H1 (cell line): Measurements from ENCODE around the gene CREB1. TPM values are rescaled to one million over a fixed set of nuclear protein-coding genes. Genes with fewer than 3 reads are reported as not detected.

Experiments used
- CTCF ChIA-PET: fragments of 300-600 bp; sonication (Branson Sonifier 250); formaldehyde crosslinking; loops from one replicate; lab custom pipeline; 2021; ENCODE audit not compliant: partially characterized antibody; lab: Charles Lee
- POLR2A ChIA-PET: fragments of 300-600 bp; sonication (Branson Sonifier 250); formaldehyde crosslinking; loops from one replicate; lab custom pipeline; 2021; ENCODE audit warnings: inconsistent platforms; ENCODE audit not compliant: partially characterized antibody; lab: Charles Lee
- DNase-seq, 2 experiments: peaks; one replicate each; pipeline versions ENCODE4 v3.0.0 to v3.0.0-alpha.2; 2010 to 2022; ENCODE audit warnings: low spot score in 2 of 2, low read depth in 1 of 2, mixed read lengths in 1 of 2
- FAIRE-seq: peaks from 2 replicates; lab custom pipeline; 2011; peaks lifted over from hg19 to GRCh38; lab: Jason Lieb, UNC
- H2AFZ ChIP-seq: 2 replicates; pipeline ENCODE4 v1.8.1; 2012; ENCODE audit warnings: low read length, inconsistent platforms
- H2AK5ac ChIP-seq: 2 replicates; pipeline ENCODE4 v1.6.1; 2013; ENCODE audit warnings: low read depth, low read length
- H2BK120ac ChIP-seq: replicated peaks from 2 replicates; pipeline ENCODE3; 2013; ENCODE audit warnings: low read depth, low read length, inconsistent platforms
- H2BK12ac ChIP-seq: 2 replicates; pipeline ENCODE4 v1.6.1; 2013; ENCODE audit warnings: low read depth, low read length
- H2BK15ac ChIP-seq: 2 replicates; pipeline ENCODE4 v1.6.1; 2013; ENCODE audit warnings: low read length
- H2BK20ac ChIP-seq: 2 replicates; pipeline ENCODE4 v1.6.1; 2013; ENCODE audit warnings: low read length
- H2BK5ac ChIP-seq: 2 replicates; pipeline ENCODE4 v1.6.1; 2013; ENCODE audit warnings: low read depth, low read length
- H3K14ac ChIP-seq: 2 replicates; pipeline ENCODE4 v1.6.1; 2013; ENCODE audit warnings: inconsistent platforms; ENCODE audit not compliant: insufficient read length
- H3K18ac ChIP-seq: 2 replicates; pipeline ENCODE4 v1.6.1; 2013; ENCODE audit warnings: low read length; ENCODE audit errors: extremely low read depth
- H3K23ac ChIP-seq: 2 replicates; pipeline ENCODE4 v1.6.1; 2013; ENCODE audit warnings: inconsistent platforms; ENCODE audit not compliant: insufficient read length
- H3K23me2 ChIP-seq: 2 replicates; pipeline ENCODE4 v1.6.1; 2013; ENCODE audit warnings: low read depth, low read length
- H3K27ac ChIP-seq: 2 replicates; pipeline ENCODE4 v1.6.1; 2011; ENCODE audit warnings: low read depth, low read length, inconsistent platforms
- H3K27me3 ChIP-seq, 4 experiments: replicated peaks in 1 of 4; 1 replicate in 1 of 4; 2 replicates in 3 of 4; pipeline versions ENCODE4 v1.6.1 to v1.8.1; 2011 to 2013; ENCODE audit warnings: low read length in 3 of 4, mild to moderate bottlenecking in 3 of 4, inconsistent platforms in 2 of 4, mixed read lengths in 2 of 4, moderate library complexity in 1 of 4; ENCODE audit not compliant: control insufficient read depth in 3 of 4, insufficient read depth in 3 of 4; ENCODE audit errors: extremely low read depth in 1 of 4
- H3K36me3 ChIP-seq, 4 experiments: 2 replicates each; pipeline versions ENCODE4 v1.6.1 to v1.8.1; 2011 to 2013; ENCODE audit warnings: mild to moderate bottlenecking in 4 of 4, low read length in 3 of 4, moderate library complexity in 2 of 4, control low read depth in 1 of 4, inconsistent platforms in 1 of 4; ENCODE audit not compliant: insufficient read depth in 4 of 4, control insufficient read depth in 2 of 4
- H3K4ac ChIP-seq: replicated peaks from 2 replicates; pipeline ENCODE3; 2013; ENCODE audit warnings: low read length, low read depth, mixed read lengths, inconsistent platforms; ENCODE audit not compliant: insufficient read length
- H3K4me1 ChIP-seq, 4 experiments: replicated peaks in 1 of 4; 1 replicate in 1 of 4; 2 replicates in 3 of 4; pipeline versions ENCODE4 v1.6.1 to v1.8.1; 2011 to 2013; ENCODE audit warnings: low read length in 3 of 4, inconsistent platforms in 2 of 4, mixed read lengths in 1 of 4; ENCODE audit not compliant: insufficient read depth in 4 of 4, control insufficient read depth in 3 of 4
- H3K4me2 ChIP-seq, 2 experiments: 2 replicates each; pipeline versions ENCODE4 v1.6.1 to v1.8.1; 2011 to 2013; ENCODE audit warnings: low read depth in 2 of 2, low read length in 2 of 2, control low read depth in 1 of 2, inconsistent platforms in 1 of 2, mild to moderate bottlenecking in 1 of 2; ENCODE audit not compliant: insufficient read depth in 1 of 2
- H3K4me3 ChIP-seq, 4 experiments: fragments of 200-600, 300-600 bp in 1 of 4; sonication (generic), shearing (Covaris generic), sonication (Bioruptor Twin) in 1 of 4; 2 replicates each; pipeline versions ENCODE4 v1.5.1 to v1.8.1; 2011 to 2016; ENCODE audit warnings: low read length in 4 of 4, low read depth in 3 of 4, control low read depth in 2 of 4, inconsistent platforms in 2 of 4, mild to moderate bottlenecking in 2 of 4, mixed read lengths in 1 of 4, moderate library complexity in 1 of 4; ENCODE audit not compliant: insufficient read depth in 2 of 4; ENCODE audit errors: extremely low read depth in 1 of 4
- H3K56ac ChIP-seq: replicated peaks from 2 replicates; pipeline ENCODE3; 2013; ENCODE audit warnings: low read depth, mild to moderate bottlenecking, mixed read lengths, low read length, inconsistent platforms; ENCODE audit not compliant: insufficient read length
- H3K79me1 ChIP-seq: 2 replicates; pipeline ENCODE4 v1.6.1; 2013; ENCODE audit warnings: low read depth, low read length, control low read depth
- H3K79me2 ChIP-seq, 2 experiments: 2 replicates each; pipeline versions ENCODE4 v1.6.1 to v1.8.1; 2012 to 2013; ENCODE audit warnings: low read length in 2 of 2, mild to moderate bottlenecking in 2 of 2, inconsistent platforms in 1 of 2; ENCODE audit not compliant: insufficient read depth in 2 of 2, control insufficient read depth in 1 of 2
- H3K9ac ChIP-seq, 4 experiments: replicated peaks in 1 of 4; 1 replicate in 1 of 4; 2 replicates in 3 of 4; pipeline versions ENCODE4 v1.6.1 to v1.8.1; 2011 to 2013; ENCODE audit warnings: low read depth in 3 of 4, low read length in 3 of 4, control low read depth in 2 of 4, mild to moderate bottlenecking in 2 of 4, moderate library complexity in 2 of 4, inconsistent platforms in 1 of 4; ENCODE audit errors: extremely low read depth in 1 of 4
- H3K9me3 ChIP-seq, 2 experiments: 2 replicates each; pipeline versions ENCODE4 v1.6.1 to v1.8.1; 2012 to 2013; ENCODE audit warnings: mild to moderate bottlenecking in 2 of 2, moderate library complexity in 2 of 2, control low read depth in 1 of 2, inconsistent platforms in 1 of 2, low read depth in 1 of 2, low read length in 1 of 2, mixed read lengths in 1 of 2; ENCODE audit not compliant: insufficient read depth in 2 of 2
- H4K20me1 ChIP-seq, 2 experiments: replicated peaks in 1 of 2; 2 replicates each; pipeline versions ENCODE3 to v1.8.1; 2011 to 2013; ENCODE audit warnings: inconsistent platforms in 2 of 2, low read length in 2 of 2, mild to moderate bottlenecking in 1 of 2; ENCODE audit not compliant: insufficient read depth in 2 of 2, control insufficient read depth in 1 of 2
- H4K5ac ChIP-seq: 2 replicates; pipeline ENCODE4 v1.6.1; 2013; ENCODE audit warnings: low read length, low read depth, mixed read lengths, inconsistent platforms; ENCODE audit not compliant: insufficient read length
- H4K8ac ChIP-seq: 2 replicates; pipeline ENCODE4 v1.8.0; 2013; ENCODE audit warnings: mild to moderate bottlenecking, moderate library complexity, low read length, inconsistent platforms; ENCODE audit not compliant: insufficient read depth; ENCODE audit errors: extremely low read depth
- H4K91ac ChIP-seq: replicated peaks from 2 replicates; pipeline ENCODE3; 2013; ENCODE audit warnings: low read length, mixed read lengths, inconsistent platforms; ENCODE audit not compliant: insufficient read length
- RFX5 ChIP-seq: IDR thresholded peaks from 2 replicates; pipeline ENCODE4 v1.6.1; 2011; ENCODE audit warnings: low read depth, low read length, improper control_type of control experiment, borderline replicate concordance
- WGBS, 2 experiments: shearing (Covaris generic) in 1 of 2; methylation state at CpG; one replicate each; pipeline versions ENCODE4 v1.1.6 to v1.1.7; 2013 to 2015; ENCODE audit warnings: low lambda C conversion rate in 2 of 2, mixed read lengths in 2 of 2, inconsistent platforms in 1 of 2, low coverage in 1 of 2, missing lambda C conversion rate in 1 of 2; ENCODE audit not compliant: insufficient replicate concordance in 2 of 2, insufficient coverage in 1 of 2, insufficient read length in 1 of 2; ENCODE audit errors: extremely low coverage in 1 of 2, missing lambda C conversion rate in 1 of 2; 5-methylcytosine and 5-hydroxymethylcytosine counted together
- polyA plus RNA-seq, 7 experiments: library from polyadenylated mRNA; depleted of rRNA in 3 of 7; stranded (reverse) in 5 of 7; unstranded in 2 of 7; fragments of >200 nt in 5 of 7; fragments of 200-250 nt in 2 of 7; gene quantifications; 1 replicate in 5 of 7; 2 replicates in 1 of 7; 4 replicates in 1 of 7; pipeline versions ENCODE4 v1.2.1 to v1.2.3, GENCODE V29; 2011 to 2013; ENCODE audit warnings: missing spikeins in 2 of 7, mixed read lengths in 2 of 7
- total RNA-seq: library from RNA; stranded (reverse); fragmentation: NEBNext Ultra II Directional; extraction: Animal tissue kit (Norgen Biotek cat#: 25700); gene quantifications from 2 replicates; pipeline ENCODE4 v1.2.1, GENCODE V29; 2021

The CREB1 gene
- total and polyA plus RNA-seq, 2 of the 8 experiments (the other 6 are each of a cell fraction or from before 2014, with no cell fraction given), result 46.3 to 99.0 TPM

GRCh38 chr2:207594731-207595130 lies 65.0 kb downstream of the CREB1 start:
- Histone ChIP-seq H4K5ac (no peak overlapping the region), H3K79me1 (no peaks in the 10 kb centered on the region), H2BK5ac (no peak overlapping the region), H3K9ac (no peak overlapping the region), H3K14ac (no peak overlapping the region), H3K79me2 (peaks cover 0 to 1% of the 10 kb centered on the region in 2 experiments; a peak in 1 of 4 replicates), H2BK20ac (no peak overlapping the region), H3K56ac (no peak overlapping the region), H3K4ac (no peak overlapping the region), H3K9me3 (no peaks in the 10 kb centered on the region; a peak in 1 of 4 replicates), H3K36me3 (peaks cover 0 to 69% (median 9%) of the 10 kb centered on the region in 4 experiments; a peak in 5 of 8 replicates), H3K23ac (no peak overlapping the region)
- POLR2A ChIA-PET, result interaction anchor here (1.3 kb wide), 1 partner anchor 26 kb away, joined by 3 read pairs; no protein-coding TSS in a partner anchor
- no peak for DNase-seq
- CTCF ChIA-PET, result interaction anchor here (0.6 to 1.0 kb wide), 2 partner anchors 91 to 1202 kb away, joined by 3 read pairs; no protein-coding TSS in a partner anchor
- no peak for TF ChIP-seq RFX5
- TF ChIP-seq, all 59 proteins: peak for 0
- Histone ChIP-seq H4K91ac (no peak overlapping the region), H3K27ac (no peak overlapping the region), H2AFZ (no peak overlapping the region), H3K27me3 (peaks cover 0 to 1% (median 0%) of the 10 kb centered on the region in 4 experiments; a peak in 1 of 7 replicates), H2BK120ac (no peak overlapping the region), H3K18ac (no peak overlapping the region), H3K4me2 (no peak overlapping the region), H2BK12ac (no peak overlapping the region), H3K23me2 (no peaks in the 10 kb centered on the region), H3K4me3 (no peak overlapping the region), H4K20me1 (no peaks in the 10 kb centered on the region), H4K8ac (no peak overlapping the region), H2AK5ac (no peak overlapping the region), H2BK15ac (no peak overlapping the region), H3K4me1 (no peaks in the 10 kb centered on the region)
- no peak for FAIRE-seq
- WGBS, 2 experiments, result 100% methylated on average over 3 of the region's 4 CpGs; no CpG with 5 or more reads in 1 of the 2 experiments
